Vagina (tissue), 2 donors: ENCODE measurements around the gene EP400. TPM values are rescaled to one million over a fixed set of nuclear protein-coding genes. Genes with fewer than 3 reads are reported as not detected.
"Not testable (repeated sequence)": the region's sequence is repeated elsewhere in the genome, so short reads cannot be mapped to it uniquely, and the experiment has no call there.

Experiments used
- DNase-seq, 2 donors: peaks; one replicate each; pipeline ENCODE4 v3.0.0-alpha.2; 2017; ENCODE audit errors: extremely low spot score in 2 of 2
- H3K27ac ChIP-seq: fragments of 200-600 bp; sonication (generic); one replicate; pipeline ENCODE4 v1.5.1; 2019
- H3K27me3 ChIP-seq: fragments of 200-600 bp; sonication (generic); one replicate; pipeline ENCODE4 v1.5.1; 2019
- H3K36me3 ChIP-seq, 2 donors: fragments of 200-600 bp; sonication (generic); one replicate each; pipeline ENCODE4 v1.5.1; 2017 to 2019
- H3K4me1 ChIP-seq: fragments of 200-600 bp; sonication (generic); one replicate; pipeline ENCODE4 v1.5.1; 2019
- H3K4me3 ChIP-seq, 2 donors: fragments of 200-600 bp; sonication (generic); 1 replicate in 1 of 2; 2 replicates in 1 of 2; pipeline ENCODE4 v1.5.1; 2016 to 2019
- H3K9me3 ChIP-seq: fragments of 200-600 bp; sonication (generic); one replicate; pipeline ENCODE4 v1.5.1; 2019
- POLR2A ChIP-seq, 2 donors: fragments of 450-650 bp; IDR thresholded peaks; one replicate each; pipeline ENCODE4 v1.6.1; 2017; ENCODE audit warnings: antibody characterized with exemption in 2 of 2, mild to moderate bottlenecking in 2 of 2, moderate library complexity in 2 of 2
- POLR2AphosphoS5 ChIP-seq, 2 donors: sonication (generic); formaldehyde crosslinking; IDR thresholded peaks; one replicate each; pipeline ENCODE4 v1.9.0; 2017; ENCODE audit warnings: antibody characterized with exemption in 2 of 2, mild to moderate bottlenecking in 2 of 2, low read depth in 1 of 2; ENCODE audit not compliant: insufficient read depth in 1 of 2
- intact Hi-C: fragments of 100-400 bp; cut with DNase I; formaldehyde crosslinking; loops from one replicate; pipeline ENCODE4 v1.15.1; 2023
- total RNA-seq: library from RNA; depleted of rRNA; stranded (reverse); fragments of >200 nt; gene quantifications from one replicate; pipeline ENCODE4 v1.2.3, GENCODE V29; 2016
- TF ChIP-seq, protein P1 (sequence below), 3 experiments: fragments of 450-650 bp in 2 of 3; fragments of 200-600 bp in 1 of 3; sonication (generic) in 1 of 3; IDR thresholded peaks; one replicate each; pipeline ENCODE4 v1.5.1; 2017 to 2019; ENCODE audit warnings: antibody characterized with exemption in 3 of 3, mild to moderate bottlenecking in 2 of 3, moderate library complexity in 2 of 3

EP400 gene
- total RNA-seq, 1 donor from 2014 or later: 35.6 TPM

DNA sequence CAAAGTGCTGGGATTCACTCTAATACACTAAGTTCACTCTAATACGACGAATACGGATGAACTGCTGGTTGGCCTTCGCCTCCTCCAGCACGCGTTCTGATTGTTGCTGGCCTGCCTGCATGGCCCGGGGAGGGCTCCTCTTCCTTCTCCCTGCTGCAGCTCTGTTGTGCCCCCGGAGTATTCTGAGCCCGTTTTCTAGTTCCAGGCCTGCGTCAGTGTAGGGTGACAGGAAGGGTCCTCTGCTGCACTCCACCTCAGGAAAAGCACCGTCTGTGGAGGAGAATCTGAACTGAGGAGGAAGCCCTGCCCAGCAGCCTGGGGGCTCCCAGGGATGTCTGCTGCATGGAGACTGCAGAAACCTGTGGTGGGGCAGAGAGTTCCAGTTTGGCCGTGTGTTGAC lies 150.0 kb downstream of the EP400 start:
- intact Hi-C loops: no loop called here
- no peaks in the 10 kb centered on the region for H3K27me3 ChIP-seq
- TF ChIP-seq, protein P1, sequence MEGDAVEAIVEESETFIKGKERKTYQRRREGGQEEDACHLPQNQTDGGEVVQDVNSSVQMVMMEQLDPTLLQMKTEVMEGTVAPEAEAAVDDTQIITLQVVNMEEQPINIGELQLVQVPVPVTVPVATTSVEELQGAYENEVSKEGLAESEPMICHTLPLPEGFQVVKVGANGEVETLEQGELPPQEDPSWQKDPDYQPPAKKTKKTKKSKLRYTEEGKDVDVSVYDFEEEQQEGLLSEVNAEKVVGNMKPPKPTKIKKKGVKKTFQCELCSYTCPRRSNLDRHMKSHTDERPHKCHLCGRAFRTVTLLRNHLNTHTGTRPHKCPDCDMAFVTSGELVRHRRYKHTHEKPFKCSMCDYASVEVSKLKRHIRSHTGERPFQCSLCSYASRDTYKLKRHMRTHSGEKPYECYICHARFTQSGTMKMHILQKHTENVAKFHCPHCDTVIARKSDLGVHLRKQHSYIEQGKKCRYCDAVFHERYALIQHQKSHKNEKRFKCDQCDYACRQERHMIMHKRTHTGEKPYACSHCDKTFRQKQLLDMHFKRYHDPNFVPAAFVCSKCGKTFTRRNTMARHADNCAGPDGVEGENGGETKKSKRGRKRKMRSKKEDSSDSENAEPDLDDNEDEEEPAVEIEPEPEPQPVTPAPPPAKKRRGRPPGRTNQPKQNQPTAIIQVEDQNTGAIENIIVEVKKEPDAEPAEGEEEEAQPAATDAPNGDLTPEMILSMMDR (IDR thresholded peaks at IDR 0.05): no peak
- TF ChIP-seq POLR2AphosphoS5 (IDR thresholded peaks at IDR 0.05; ENCODE audit: insufficient read depth in 1 of 2, low read depth in 1 of 2): no peak
- no peak for TF ChIP-seq POLR2A (IDR thresholded peaks at IDR 0.05)
- H3K4me1 ChIP-seq: no peaks in the 10 kb centered on the region
- no peaks in the 10 kb centered on the region for H3K9me3 ChIP-seq
- no peak for DNase-seq
- no peak overlapping the region for H3K4me3 ChIP-seq
- H3K27ac ChIP-seq: no peak overlapping the region
- H3K36me3 ChIP-seq: peaks cover 0 to 6% of the 10 kb centered on the region in 2 donors

DNA sequence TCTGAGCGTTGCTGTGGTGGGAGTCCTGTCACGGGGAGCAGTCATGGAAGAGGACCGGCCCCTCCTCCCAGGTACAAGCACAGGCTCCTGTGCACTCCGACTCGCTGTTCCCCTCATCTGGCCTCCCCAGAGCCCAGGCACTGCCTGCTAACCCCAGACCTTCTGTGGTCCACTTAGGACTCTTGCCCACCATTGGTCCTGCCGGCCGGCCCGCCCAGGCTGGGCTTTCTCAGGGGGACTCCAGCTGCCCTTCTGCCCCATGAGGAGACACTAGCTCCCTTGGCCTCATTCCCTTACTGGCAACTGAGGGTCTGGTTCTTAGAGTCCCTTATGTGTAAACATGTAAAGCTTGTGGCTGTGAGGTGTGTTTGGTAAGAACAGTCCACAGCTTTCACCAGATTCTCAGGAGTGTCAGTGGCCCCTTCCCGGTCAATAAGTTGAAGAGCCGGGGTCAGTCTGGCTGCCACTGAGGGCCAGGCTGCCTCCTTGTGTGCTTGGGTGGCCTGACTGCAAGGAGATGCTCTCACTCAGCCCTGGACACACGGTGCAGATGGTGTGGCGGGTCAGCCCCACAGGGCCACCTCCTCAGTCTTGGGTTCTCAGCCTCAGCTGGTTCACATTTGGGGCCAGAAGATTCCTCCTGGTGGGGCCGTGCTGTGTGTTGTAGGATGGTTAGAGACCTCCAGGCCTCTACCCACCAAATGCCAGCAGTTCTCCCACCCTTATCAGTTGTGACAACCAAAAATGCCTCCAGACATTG lies 150.7 kb downstream of the EP400 start:
- Histone ChIP-seq H3K27ac (no peak overlapping the region), H3K4me1 (no peaks in the 10 kb centered on the region), H3K36me3 (peaks cover 0 to 11% of the 10 kb centered on the region in 2 donors), H3K27me3 (no peaks in the 10 kb centered on the region), H3K9me3 (no peaks in the 10 kb centered on the region), H3K4me3 (no peak overlapping the region)
- intact Hi-C loops: no loop called here
- DNase-seq: no peak
- TF ChIP-seq POLR2AphosphoS5 (IDR thresholded peaks at IDR 0.05; ENCODE audit: insufficient read depth in 1 of 2, low read depth in 1 of 2) (no peak), POLR2A (IDR thresholded peaks at IDR 0.05) (no peak)
- TF ChIP-seq, protein P1 (IDR thresholded peaks at IDR 0.05): no peak

- Histone ChIP-seq H3K4me1 (no peaks in the 10 kb centered on the region), H3K4me3 (no peak overlapping the region), H3K36me3 (peaks cover 0 to 13% of the 10 kb centered on the region in 2 donors), H3K9me3 (no peaks in the 10 kb centered on the region), H3K27me3 (no peaks in the 10 kb centered on the region), H3K27ac (no peak overlapping the region)
- intact Hi-C loops: no loop called here
- TF ChIP-seq POLR2AphosphoS5 (IDR thresholded peaks at IDR 0.05; ENCODE audit: insufficient read depth in 1 of 2, low read depth in 1 of 2) (no peak), POLR2A (IDR thresholded peaks at IDR 0.05) (no peak)
- TF ChIP-seq, protein P1 (IDR thresholded peaks at IDR 0.05): no peak
- no peak for DNase-seq
These were observed 152.6 kb downstream of the EP400 start for GRCh38 chr12:132102297-132102696.

- H3K27ac ChIP-seq, H3K4me1 ChIP-seq, DNase-seq, H3K9me3 ChIP-seq, intact Hi-C loops, H3K27me3 ChIP-seq, H3K4me3 ChIP-seq: not testable (repeated sequence)
- H3K36me3 ChIP-seq: peaks cover 0 to 13% of the 10 kb centered on the region in 2 donors
These were observed 153.3 kb downstream of the EP400 start for GRCh38 chr12:132103072-132103471.

- H3K27ac ChIP-seq: no peak overlapping the region
- peaks cover 0 to 13% of the 10 kb centered on the region in 2 donors for H3K36me3 ChIP-seq
- no peak for TF ChIP-seq POLR2AphosphoS5 (IDR thresholded peaks at IDR 0.05; ENCODE audit: insufficient read depth in 1 of 2, low read depth in 1 of 2)
- TF ChIP-seq, protein P1 (IDR thresholded peaks at IDR 0.05): no peak
- no peak for TF ChIP-seq POLR2A (IDR thresholded peaks at IDR 0.05)
- no peak overlapping the region for H3K4me3 ChIP-seq
- H3K4me1 ChIP-seq: no peaks in the 10 kb centered on the region
- no peaks in the 10 kb centered on the region for H3K9me3 ChIP-seq
- intact Hi-C loops: no loop called here
- no peak for DNase-seq
- no peaks in the 10 kb centered on the region for H3K27me3 ChIP-seq
These were observed 154.0 kb downstream of the EP400 start for GRCh38 chr12:132103542-132104308.
